B cell (primary cell): ENCODE results near the gene FAXC. TPM values are rescaled to one million over a fixed set of nuclear protein-coding genes. Genes with fewer than 3 reads are reported as not detected.

Experiments
- ATAC-seq: fragments of 200-7000 bp; cut with Tn5 transposase; one replicate; pipeline ENCODE4 v1.10.0; 2021; ENCODE audit warnings: low read depth, mild to moderate bottlenecking, moderate number of reproducible peaks, moderate library complexity
- CTCF ChIA-PET: fragments of 350-600 bp; sonication (Branson Sonifier 250); formaldehyde crosslinking; loops from one replicate; lab custom pipeline; 2021; ENCODE audit warnings: antibody characterized with exemption, inconsistent platforms; lab: Charles Lee
- POLR2A ChIA-PET: fragments of 350-600 bp; sonication (Branson Sonifier 250); formaldehyde crosslinking; loops from one replicate; lab custom pipeline; 2021; ENCODE audit warnings: antibody characterized with exemption; lab: Charles Lee
- DNase-seq: peaks from one replicate; pipeline ENCODE4 v3.0.0; 2013
- H2AFZ ChIP-seq: 2 replicates; pipeline ENCODE4 v1.6.1; 2012; ENCODE audit warnings: mild to moderate bottlenecking, low read depth, low read length; ENCODE audit not compliant: insufficient read depth, poor library complexity, severe bottlenecking
- H3K27ac ChIP-seq, 2 donors: 1 replicate in 1 of 2; 2 replicates in 1 of 2; pipeline ENCODE4 v1.5.1; 2012 to 2013; ENCODE audit warnings: low read length in 2 of 2, mild to moderate bottlenecking in 2 of 2, moderate library complexity in 1 of 2
- H3K27me3 ChIP-seq, 4 experiments: fragments of 200-600 bp in 1 of 4; sonication (generic) in 1 of 4; replicated peaks in 1 of 4; 1 replicate in 2 of 4; 2 replicates in 2 of 4; pipeline versions ENCODE4 v1.6.1 to v1.7.0; 2013 to 2016; ENCODE audit warnings: low read length in 3 of 4, mild to moderate bottlenecking in 2 of 4, mixed read lengths in 1 of 4, moderate library complexity in 1 of 4; ENCODE audit not compliant: insufficient read depth in 4 of 4, control insufficient read depth in 3 of 4; ENCODE audit errors: control extremely low read depth in 1 of 4
- H3K36me3 ChIP-seq, 2 experiments: replicated peaks in 1 of 2; 1 replicate in 1 of 2; 2 replicates in 1 of 2; pipeline versions ENCODE4 v1.6.1 to v1.7.1; 2013; ENCODE audit warnings: low read length in 1 of 2; ENCODE audit not compliant: insufficient read depth in 2 of 2, control insufficient read depth in 1 of 2; ENCODE audit errors: control extremely low read depth in 1 of 2, extremely low read depth in 1 of 2
- H3K4me1 ChIP-seq, 2 donors: fragments of 200-600 bp in 1 of 2; sonication (generic) in 1 of 2; 1 replicate in 1 of 2; 2 replicates in 1 of 2; pipeline versions ENCODE4 v1.5.1 to v1.6.1; 2013 to 2017; ENCODE audit warnings: low read length in 2 of 2; ENCODE audit not compliant: control insufficient read depth in 2 of 2, insufficient read depth in 2 of 2
- H3K4me2 ChIP-seq: replicated peaks from 2 replicates; pipeline ENCODE3; 2012; ENCODE audit warnings: mild to moderate bottlenecking, low read depth, low read length; ENCODE audit not compliant: poor library complexity, severe bottlenecking
- H3K4me3 ChIP-seq, 5 experiments: fragments of 200-600 bp in 1 of 5; sonication (generic) in 1 of 5; 1 replicate in 3 of 5; 2 replicates in 2 of 5; pipeline versions ENCODE4 v1.5.1 to v1.7.0; 2011 to 2016; ENCODE audit warnings: low read length in 4 of 5, mild to moderate bottlenecking in 4 of 5, low read depth in 2 of 5, control low read depth in 1 of 5, moderate library complexity in 1 of 5; ENCODE audit not compliant: insufficient read depth in 1 of 5; ENCODE audit errors: control extremely low read depth in 1 of 5, extremely low read depth in 1 of 5
- H3K79me2 ChIP-seq: fragments of 200-600 bp; sonication (generic); one replicate; pipeline ENCODE4 v1.6.0; 2016; ENCODE audit warnings: low read length; ENCODE audit not compliant: control insufficient read depth, insufficient read depth
- H3K9ac ChIP-seq: fragments of 200-600 bp; sonication (generic); 2 replicates; pipeline ENCODE4 v1.6.1; 2017; ENCODE audit warnings: mild to moderate bottlenecking, low read length, moderate library complexity
- H3K9me3 ChIP-seq, 3 donors: one replicate each; pipeline versions ENCODE4 v1.6.1 to v1.7.1; 2013; ENCODE audit warnings: low read length in 2 of 3; ENCODE audit not compliant: control insufficient read depth in 2 of 3, insufficient read depth in 1 of 3; ENCODE audit errors: control extremely low read depth in 1 of 3
- H4K20me1 ChIP-seq: 2 replicates; pipeline ENCODE4 v1.6.0; 2012; ENCODE audit warnings: mild to moderate bottlenecking, low read length; ENCODE audit not compliant: insufficient read depth, control insufficient read depth, poor library complexity, severe bottlenecking
- H3K27ac Mint-ChIP-seq: one replicate; pipeline ENCODE4 v1.8.0; 2021; ENCODE audit warnings: mixed read lengths
- H3K27me3 Mint-ChIP-seq: one replicate; pipeline ENCODE4 v1.8.0; 2021; ENCODE audit warnings: mixed read lengths
- H3K4me1 Mint-ChIP-seq: one replicate; pipeline ENCODE4 v1.8.0; 2021; ENCODE audit warnings: mixed read lengths
- H3K4me3 Mint-ChIP-seq: one replicate; pipeline ENCODE4 v1.8.0; 2021; ENCODE audit warnings: mixed read lengths
- H3K9me3 Mint-ChIP-seq: one replicate; pipeline ENCODE4 v1.8.0; 2022; ENCODE audit warnings: mixed read lengths; ENCODE audit not compliant: insufficient read depth
- CTCF ChIP-seq: fragments of 200-600 bp; IDR thresholded peaks from one replicate; pipeline ENCODE4 v1.8.0; 2022; ENCODE audit warnings: antibody characterized with exemption, mild to moderate bottlenecking
- EZH2 ChIP-seq: IDR thresholded peaks from 2 replicates; pipeline ENCODE4 v1.6.1; 2012; ENCODE audit warnings: borderline replicate concordance, low read depth, mild to moderate bottlenecking, moderate library complexity, low read length; ENCODE audit not compliant: insufficient read depth, poor library complexity, severe bottlenecking
- WGBS: methylation state at CpG from one replicate; pipeline ENCODE4 v1.1.5; 2013; ENCODE audit warnings: missing lambda C conversion rate; ENCODE audit not compliant: insufficient coverage; 5-methylcytosine and 5-hydroxymethylcytosine counted together
- intact Hi-C: fragments of 100-400 bp; cut with micrococcal nuclease; formaldehyde crosslinking; loops from one replicate; pipeline ENCODE4 v1.10.0; 2022
- polyA plus RNA-seq: library from polyadenylated mRNA; depleted of rRNA; stranded (reverse); fragments of >200 nt; gene quantifications from 2 replicates; pipeline ENCODE4 v1.2.3, GENCODE V29; 2012
- total RNA-seq, 2 donors: library from RNA; stranded (reverse); fragments of 120-200 nt in 1 of 2; gene quantifications; 1 replicate in 1 of 2; 2 replicates in 1 of 2; pipeline versions ENCODE4 v1.2.3 to v1.2.4, GENCODE V29; 2013 to 2022

FAXC gene
- total and polyA plus RNA-seq, 2 donors (not counting 1 experiment from before 2014, with no cell fraction given): not detected

- Histone ChIP-seq H3K4me2 (no peak overlapping the region), H3K9me3 (no peaks in the 10 kb centered on the region), H4K20me1 (no peaks in the 10 kb centered on the region), H3K4me3 (no peak overlapping the region), H3K27me3 (peaks cover 0 to 4% (median 1%) of the 10 kb centered on the region in 4 experiments), H3K79me2 (no peaks in the 10 kb centered on the region), H3K4me1 (no peaks in the 10 kb centered on the region), H3K27ac (no peak overlapping the region), H2AFZ (no peak overlapping the region), H3K9ac (no peak overlapping the region), H3K36me3 (no peaks in the 10 kb centered on the region)
- intact Hi-C loops: no loop called here
- ATAC-seq: no peak
- no peak for TF ChIP-seq EZH2
- no peak for TF ChIP-seq CTCF
- no peak overlapping the region for H3K4me3 Mint-ChIP-seq
- H3K4me1 Mint-ChIP-seq: no peaks in the 10 kb centered on the region
- POLR2A ChIA-PET: no interaction called here
- H3K27me3 Mint-ChIP-seq: peaks cover 37% of the 10 kb centered on the region
- 83% methylated on average over 2 of the region's 3 CpGs for WGBS
- H3K27ac Mint-ChIP-seq: no peak overlapping the region
- H3K9me3 Mint-ChIP-seq: no peaks in the 10 kb centered on the region
- CTCF ChIA-PET: no interaction called here
- no peak for DNase-seq
Observed at GRCh38 chr6:99318566-99318965, 30.9 kb downstream of the FAXC start.

GRCh38 chr6:99312354-99312753, 37.1 kb downstream of the FAXC start:
- POLR2A ChIA-PET: no interaction called here
- DNase-seq (no peak), ATAC-seq (no peak)
- Histone ChIP-seq H3K4me2 (no peak overlapping the region), H4K20me1 (no peaks in the 10 kb centered on the region), H3K27me3 (no peaks in the 10 kb centered on the region), H3K9ac (no peak overlapping the region), H3K4me3 (no peak overlapping the region), H2AFZ (no peak overlapping the region), H3K36me3 (no peaks in the 10 kb centered on the region), H3K27ac (no peak overlapping the region), H3K9me3 (no peaks in the 10 kb centered on the region), H3K4me1 (no peaks in the 10 kb centered on the region), H3K79me2 (no peaks in the 10 kb centered on the region)
- TF ChIP-seq EZH2 (no peak), CTCF (no peak)
- H3K27me3 Mint-ChIP-seq: peaks cover 26% of the 10 kb centered on the region
- no peaks in the 10 kb centered on the region for H3K4me1 Mint-ChIP-seq
- no peaks in the 10 kb centered on the region for H3K9me3 Mint-ChIP-seq
- no CpG with 5 or more reads among the region's 2 CpGs for WGBS
- intact Hi-C loops: no loop called here
- H3K4me3 Mint-ChIP-seq: no peak overlapping the region
- H3K27ac Mint-ChIP-seq: no peak overlapping the region
- CTCF ChIA-PET: interaction anchor here (1.4 kb wide), 1 partner anchor 18 kb away, joined by 7 read pairs; no protein-coding TSS in a partner anchor
